Measurements from ENCODE around the gene CARNS1. TPM values are rescaled to one million over a fixed set of nuclear protein-coding genes. Genes with fewer than 3 reads are reported as not detected.
A peak's percentile ranks its signal among the peaks of the same experiment; 100 is the strongest.

CARNS1 gene
- total and polyA plus RNA-seq, 9 of the 15 experiments (the other 6 are each of a cell fraction or from before 2014, with no cell fraction given), result 0.01 to 0.18 (median 0.06) TPM; not detected in 3

- peak overlapping the region in 1 of 2 experiments; percentile 73; a peak in 1 of 4 replicates for H3K9ac ChIP-seq (ENCODE audit: insufficient read depth in 1 of 2, low read depth in 2 of 2, low read length in 2 of 2)
- WGBS (ENCODE audit: insufficient coverage, low coverage, missing lambda C conversion rate), result 87% methylated on average over 22 of the region's 31 CpGs
- intact Hi-C loops (cut with micrococcal nuclease) (no loop called here), in situ Hi-C loops (cut with MboI) (no loop called here)
- DNase-seq (ENCODE audit: extremely low read depth in 1 of 4, low spot score in 3 of 4), result no peak
- no peak overlapping the region for H2AFZ ChIP-seq (ENCODE audit: low read depth, low read length)
- BruUV-seq (replicated peaks), result no TSS peak
- no peak for ATAC-seq
- peaks cover 18 to 91% of the 10 kb centered on the region in 2 experiments for H3K4me1 ChIP-seq (replicated peaks in 1 of 2; ENCODE audit: control insufficient read depth in 2 of 2, insufficient read depth in 2 of 2, low read length in 2 of 2)
- peaks cover 4% of the 10 kb centered on the region for H3K9me1 ChIP-seq (ENCODE audit: control insufficient read depth, insufficient read depth, low read length)
- CTCF ChIA-PET (ENCODE audit: low intra/inter-chr PET ratio), result no interaction called here
- peaks cover 68% of the 10 kb centered on the region; the same call in 2 of the 3 replicates for H3K36me3 ChIP-seq (ENCODE audit: control insufficient read depth, insufficient read depth, low read length)
- peaks cover 8% of the 10 kb centered on the region for H3K79me2 ChIP-seq (ENCODE audit: control insufficient read depth, insufficient read depth, low read length)
- H3K27me3 ChIP-seq (ENCODE audit: control insufficient read depth in 2 of 2, insufficient read depth in 2 of 2, low read length in 2 of 2), result no peaks in the 10 kb centered on the region
- H3K4me3 ChIP-seq, result no peak overlapping the region
- TF ChIP-seq CTCF (IDR thresholded peaks at IDR 0.05 in 2 of 3, conservative IDR thresholded peaks at IDR 0.05 in 1 of 3; ENCODE audit: insufficient read depth in 2 of 3, low read depth in 1 of 3, low read length in 3 of 3) (peak in 2 of 3 experiments; percentile 39 to 43; a peak in 3 of 6 replicates), RBFOX2 (IDR thresholded peaks at IDR 0.05; ENCODE audit: low read depth, low read length) (0 out of 2 replicates have a peak, but pooled peaks have one; percentile 53), ZNF143 (CRISPR knock-in tag; IDR thresholded peaks at IDR 0.05) (no peak), SIN3B (IDR thresholded peaks at IDR 0.05; ENCODE audit: low read depth) (no peak), RAD21 (CRISPR knock-in tag; conservative IDR thresholded peaks at IDR 0.05 in 1 of 2, IDR thresholded peaks at IDR 0.05 in 1 of 2) (peak in 1 of 2 experiments; percentile 31; a peak in 1 of 4 replicates), POLR2G (IDR thresholded peaks at IDR 0.05; ENCODE audit: low read depth, low read length) (peak; percentile 60), ZBTB5 (IDR thresholded peaks at IDR 0.05) (no peak), TFAP4 (CRISPR knock-in tag; IDR thresholded peaks at IDR 0.05; ENCODE audit: borderline replicate concordance) (0 out of 2 replicates have a peak, but pooled peaks have one; percentile 13), THRB (CRISPR knock-in tag; conservative IDR thresholded peaks at IDR 0.05) (no peak), SNAPC5 (CRISPR knock-in tag; IDR thresholded peaks at IDR 0.05) (no peak), NFIC (IDR thresholded peaks at IDR 0.05) (peak; percentile 78), POLR2A (conservative IDR thresholded peaks at IDR 0.05) (peak; percentile 15; the same call in 1 of the 2 replicates), CBX1 (IDR thresholded peaks at IDR 0.05; ENCODE audit: low read depth) (0 out of 2 replicates have a peak, but pooled peaks have one; percentile 7)
- H4K20me1 ChIP-seq (replicated peaks; ENCODE audit: control insufficient read depth, insufficient read depth, low read length), result no peaks in the 10 kb centered on the region
- no peaks in the 10 kb centered on the region for H3K9me3 ChIP-seq (replicated peaks; ENCODE audit: control insufficient read depth, insufficient read depth, low read depth, low read length)
- H3K27ac ChIP-seq (ENCODE audit: extremely low read depth, low read depth, low read length), result 0 out of 3 replicates have a peak overlapping the region, but pooled peaks have one; percentile 28
- POLR2A ChIA-PET, result interaction anchor here (0.5 to 3.0 kb wide), 10 partner anchors 8 to 512 kb away, joined by 3 to 21 read pairs (median 3); partner anchors contain the start of gene RPS6KB2
- no peak overlapping the region for H3K4me2 ChIP-seq (ENCODE audit: insufficient read depth, low read length)
- FAIRE-seq, result no peak
These were observed 24.1 kb downstream of the CARNS1 start for GRCh38 chr11:67439321-67440228.

All from K562 (cell line).